HepG2 (cell line): ENCODE data around the gene SNAI1. TPM values are rescaled to one million over a fixed set of nuclear protein-coding genes. Genes with fewer than 3 reads are reported as not detected.

ENCODE experiments used
- ATAC-seq: fragments of 200-7000 bp; cut with Tn5 transposase; 3 replicates; pipeline ENCODE4 v1.9.1; 2020; ENCODE audit warnings: mild to moderate bottlenecking, moderate library complexity
- BruUV-seq: library from RNA; stranded (reverse); fragments of 400-500 nt; replicated peaks from 2 replicates; lab custom pipeline; 2021; lab: Mats Ljungman, UMichigan
- CTCF ChIA-PET: fragments of 300-600 bp; formaldehyde crosslinking; extraction: SDS; loops from one replicate; lab custom pipeline; 2021; ENCODE audit warnings: low total read pairs, inconsistent platforms, low intra/inter-chr PET ratio; lab: Yijun Ruan, JAX
- POLR2A ChIA-PET: fragments of 350-600 bp; sonication (Branson Sonifier 250); formaldehyde crosslinking; loops from one replicate; lab custom pipeline; 2020; ENCODE audit warnings: antibody characterized with exemption, inconsistent platforms; lab: Yijun Ruan, JAX
- DNase-seq: peaks from one replicate; pipeline ENCODE4 v3.0.0-alpha.2; 2015; ENCODE audit warnings: low spot score
- FAIRE-seq: peaks from 3 replicates; lab custom pipeline; 2011; peaks lifted over from hg19 to GRCh38; lab: Jason Lieb, UNC
- H2AFZ ChIP-seq: one replicate; pipeline ENCODE4 v1.6.1; 2011; ENCODE audit warnings: low read length, inconsistent platforms
- H3K27ac ChIP-seq: fragments of 300-600 bp; 3 replicates; pipeline ENCODE4 v1.8.0; 2011; ENCODE audit warnings: mixed run types, mild to moderate bottlenecking, mixed read lengths, low read length, inconsistent platforms; ENCODE audit not compliant: insufficient read depth; ENCODE audit errors: extremely low read length
- H3K27me3 ChIP-seq, 2 experiments: fragments of 200-600 bp in 1 of 2; 2 replicates in 1 of 2; 3 replicates in 1 of 2; pipeline versions ENCODE4 v1.6.0 to v1.8.0; 2011; ENCODE audit warnings: low read length in 2 of 2, mild to moderate bottlenecking in 2 of 2, moderate library complexity in 2 of 2, inconsistent platforms in 1 of 2; ENCODE audit not compliant: insufficient read depth in 2 of 2, control insufficient read depth in 1 of 2
- H3K36me3 ChIP-seq, 2 experiments: fragments of 200-600 bp in 1 of 2; replicated peaks in 1 of 2; 2 replicates in 1 of 2; 3 replicates in 1 of 2; pipeline versions ENCODE4 v1.5.1 to v1.8.0; 2011; ENCODE audit warnings: low read length in 2 of 2, inconsistent platforms in 1 of 2; ENCODE audit not compliant: insufficient read depth in 2 of 2, control insufficient read depth in 1 of 2
- H3K4me1 ChIP-seq: 2 replicates; pipeline ENCODE4 v1.5.1; 2012; ENCODE audit warnings: low read length, inconsistent platforms; ENCODE audit not compliant: insufficient read depth
- H3K4me2 ChIP-seq: 2 replicates; pipeline ENCODE4 v1.6.0; 2011; ENCODE audit warnings: low read depth, low read length, inconsistent platforms
- H3K4me3 ChIP-seq, 3 experiments: fragments of 200-600 bp in 1 of 3; sonication (generic), shearing (Covaris generic) in 1 of 3; replicated peaks in 1 of 3; 2 replicates each; pipeline ENCODE4 v1.5.1; 2011 to 2016; ENCODE audit warnings: low read length in 3 of 3, inconsistent platforms in 2 of 3, low read depth in 2 of 3, mild to moderate bottlenecking in 2 of 3, control low read depth in 1 of 3, mixed read lengths in 1 of 3; ENCODE audit not compliant: insufficient read depth in 1 of 3
- H3K79me2 ChIP-seq: one replicate; pipeline ENCODE4 v1.6.1; 2011; ENCODE audit warnings: low read length, inconsistent platforms; ENCODE audit not compliant: insufficient read depth
- H3K9ac ChIP-seq: 2 replicates; pipeline ENCODE4 v1.6.0; 2011; ENCODE audit warnings: mild to moderate bottlenecking, low read depth, low read length, inconsistent platforms; ENCODE audit not compliant: insufficient read depth
- H3K9me3 ChIP-seq: 2 replicates; pipeline ENCODE4 v1.5.1; 2012; ENCODE audit warnings: mild to moderate bottlenecking, low read length
- H4K20me1 ChIP-seq: 2 replicates; pipeline ENCODE4 v1.6.0; 2011; ENCODE audit warnings: inconsistent platforms, mild to moderate bottlenecking, low read length, moderate library complexity; ENCODE audit not compliant: insufficient read depth
- AGO1 ChIP-seq: fragments of 200-400 bp; formaldehyde crosslinking; IDR thresholded peaks from 2 replicates; pipeline ENCODE4 v1.6.1; 2017; ENCODE audit warnings: mild to moderate bottlenecking, low read depth, low read length, moderate library complexity; ENCODE audit not compliant: poor library complexity, severe bottlenecking
- MBNL3 ChIP-seq: fragments of 250-450 bp; sonication (Bioruptor Pico); conservative IDR thresholded peaks from 2 replicates; pipeline ENCODE4 v1.8.0; 2022; ENCODE audit warnings: mild to moderate bottlenecking, inconsistent platforms
- ZNF383 ChIP-seq: sonication (generic); formaldehyde crosslinking; IDR thresholded peaks from 2 replicates; pipeline ENCODE4 v1.4.0; 2020; ENCODE audit warnings: missing genetic modification reagents, mild to moderate bottlenecking, borderline replicate concordance
- WGBS: methylation state at CpG from one replicate; pipeline ENCODE4 v1.1.6; 2017; ENCODE audit warnings: low lambda C conversion rate; 5-methylcytosine and 5-hydroxymethylcytosine counted together
- in situ Hi-C: cut with HindIII; loops from 2 replicates; pipeline ENCODE4 v1.10.0; 2017; ENCODE audit warnings: low pct_unique_long_range_greater_than_20kb; ENCODE audit not compliant: extremely low pct_ligation_motif_present
- intact Hi-C: fragments of 100-400 bp; cut with micrococcal nuclease; formaldehyde crosslinking; loops from one replicate; pipeline ENCODE4 v1.10.0; 2022; ENCODE audit not compliant: unreplicated experiment
- polyA plus RNA-seq, 8 experiments: library from polyadenylated mRNA; depleted of rRNA in 3 of 8; stranded (reverse) in 7 of 8; unstranded in 1 of 8; fragments of >200 nt; fragmentation: Illumina TruSeq in 4 of 8; extraction: Trizol in 4 of 8; gene quantifications; 2 replicates each; pipeline versions ENCODE4 v1.2.1 to v1.2.3, GENCODE V29; 2011 to 2016; ENCODE audit warnings: low read depth in 4 of 8, missing spikeins in 1 of 8, mixed read lengths in 1 of 8; ENCODE audit not compliant: insufficient read depth in 1 of 8
- total RNA-seq, 5 experiments: library from RNA; depleted of rRNA; stranded (reverse); fragments of >200 nt; fragmentation: Illumina TruSeq; extraction: Trizol; gene quantifications; 2 replicates each; pipeline ENCODE4 v1.2.3, GENCODE V29; 2016; ENCODE audit warnings: low read depth in 1 of 5
- TF ChIP-seq, protein P1 (sequence below): sonication (generic); formaldehyde crosslinking; IDR thresholded peaks from 2 replicates; pipeline ENCODE4 v1.4.0; 2020; ENCODE audit warnings: missing genetic modification reagents
- TF ChIP-seq, protein P2 (sequence below): sonication (generic); formaldehyde crosslinking; IDR thresholded peaks from 2 replicates; pipeline ENCODE4 v1.8.0; 2023; ENCODE audit warnings: mild to moderate bottlenecking, missing genetic modification reagents

The SNAI1 gene
- total and polyA plus RNA-seq, 2 of the 13 experiments (the other 11 are each of a cell fraction or from before 2014, with no cell fraction given): 1.3 to 1.4 TPM

DNA sequence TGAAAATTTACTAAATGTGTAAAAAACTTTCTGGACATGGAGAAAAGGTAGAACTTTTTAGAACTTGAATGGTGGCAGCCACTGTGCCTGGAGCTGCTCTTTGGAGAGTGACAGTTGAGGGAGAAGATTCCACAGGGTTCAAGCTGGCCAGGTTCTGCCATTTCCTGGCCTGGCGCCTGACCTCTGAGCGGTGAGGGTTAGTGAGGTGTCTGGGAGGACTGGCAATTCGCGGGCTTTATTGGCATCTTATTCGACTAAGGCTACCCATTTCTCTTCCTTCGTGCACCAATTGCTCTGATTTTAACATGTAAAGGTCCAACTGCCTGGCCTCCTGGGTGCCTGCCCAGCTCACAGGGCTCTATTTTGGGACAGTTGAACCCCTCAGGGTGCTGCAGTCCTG, 2.4 kb downstream of the SNAI1 start:
- H4K20me1 ChIP-seq: no peaks in the 10 kb centered on the region
- DNase-seq: no peak
- no peaks in the 10 kb centered on the region for H3K79me2 ChIP-seq
- H3K27me3 ChIP-seq: peaks cover 5 to 24% of the 10 kb centered on the region in 2 experiments
- no peak overlapping the region for H3K4me3 ChIP-seq
- POLR2A ChIA-PET: interaction anchor here (0.5 to 6.8 kb wide), 2 partner anchors 32 to 85 kb away, joined by 3 to 58 read pairs; no protein-coding TSS in a partner anchor
- in situ Hi-C loops (no loop called here), intact Hi-C loops (no loop called here)
- TF ChIP-seq, protein P1, sequence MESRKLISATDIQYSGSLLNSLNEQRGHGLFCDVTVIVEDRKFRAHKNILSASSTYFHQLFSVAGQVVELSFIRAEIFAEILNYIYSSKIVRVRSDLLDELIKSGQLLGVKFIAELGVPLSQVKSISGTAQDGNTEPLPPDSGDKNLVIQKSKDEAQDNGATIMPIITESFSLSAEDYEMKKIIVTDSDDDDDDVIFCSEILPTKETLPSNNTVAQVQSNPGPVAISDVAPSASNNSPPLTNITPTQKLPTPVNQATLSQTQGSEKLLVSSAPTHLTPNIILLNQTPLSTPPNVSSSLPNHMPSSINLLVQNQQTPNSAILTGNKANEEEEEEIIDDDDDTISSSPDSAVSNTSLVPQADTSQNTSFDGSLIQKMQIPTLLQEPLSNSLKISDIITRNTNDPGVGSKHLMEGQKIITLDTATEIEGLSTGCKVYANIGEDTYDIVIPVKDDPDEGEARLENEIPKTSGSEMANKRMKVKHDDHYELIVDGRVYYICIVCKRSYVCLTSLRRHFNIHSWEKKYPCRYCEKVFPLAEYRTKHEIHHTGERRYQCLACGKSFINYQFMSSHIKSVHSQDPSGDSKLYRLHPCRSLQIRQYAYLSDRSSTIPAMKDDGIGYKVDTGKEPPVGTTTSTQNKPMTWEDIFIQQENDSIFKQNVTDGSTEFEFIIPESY (CRISPR knock-in tag): peak; percentile 89
- TF ChIP-seq MBNL3: no peak
- peaks cover 70% of the 10 kb centered on the region for H3K4me1 ChIP-seq
- no peak overlapping the region for H3K9ac ChIP-seq
- no TSS peak for BruUV-seq
- H3K4me2 ChIP-seq: peak overlapping the region; percentile 2; the same call in 1 of the 2 replicates
- FAIRE-seq: no peak
- H3K36me3 ChIP-seq: no peaks in the 10 kb centered on the region; a peak in 2 of 5 replicates
- CTCF ChIA-PET: no interaction called here
- ATAC-seq: no peak
- 93% methylated on average over 6 of the region's 6 CpGs for WGBS
- no peak overlapping the region for H3K27ac ChIP-seq
- H2AFZ ChIP-seq: no peak overlapping the region
- H3K9me3 ChIP-seq: no peaks in the 10 kb centered on the region

DNA sequence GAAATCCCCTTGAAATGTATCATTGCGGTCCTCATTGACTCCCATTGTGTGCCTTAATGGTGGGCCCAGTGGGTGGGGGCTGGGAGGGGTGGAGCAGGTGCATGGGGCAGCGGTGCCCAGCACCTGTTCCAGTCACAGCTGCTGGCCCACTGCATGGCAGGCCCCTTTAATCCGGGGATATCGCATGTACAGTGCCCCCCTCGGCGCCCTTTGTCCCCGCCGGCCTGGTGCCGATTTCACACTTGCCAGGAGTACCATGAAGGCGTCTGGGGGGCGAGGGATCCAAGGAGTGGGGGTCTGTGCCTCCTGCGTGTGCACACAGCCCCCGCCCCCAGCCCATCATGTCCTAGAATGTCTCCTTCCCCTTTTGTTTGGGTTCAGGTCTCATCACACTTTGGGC, 2.8 kb downstream of the SNAI1 start:
- WGBS: 93% methylated on average over 13 of the region's 13 CpGs
- DNase-seq: no peak
- Histone ChIP-seq H3K79me2 (no peaks in the 10 kb centered on the region), H3K4me2 (peak overlapping the region; percentile 2; the same call in 1 of the 2 replicates), H3K4me1 (peaks cover 70% of the 10 kb centered on the region), H3K27me3 (peaks cover 8 to 24% of the 10 kb centered on the region in 2 experiments), H4K20me1 (no peaks in the 10 kb centered on the region), H3K36me3 (no peaks in the 10 kb centered on the region; a peak in 2 of 5 replicates), H3K27ac (no peak overlapping the region), H2AFZ (no peak overlapping the region), H3K9ac (no peak overlapping the region), H3K4me3 (no peak overlapping the region), H3K9me3 (no peaks in the 10 kb centered on the region)
- TF ChIP-seq ZNF383: no peak
- TF ChIP-seq AGO1: peak; percentile 88
- TF ChIP-seq, protein P2, sequence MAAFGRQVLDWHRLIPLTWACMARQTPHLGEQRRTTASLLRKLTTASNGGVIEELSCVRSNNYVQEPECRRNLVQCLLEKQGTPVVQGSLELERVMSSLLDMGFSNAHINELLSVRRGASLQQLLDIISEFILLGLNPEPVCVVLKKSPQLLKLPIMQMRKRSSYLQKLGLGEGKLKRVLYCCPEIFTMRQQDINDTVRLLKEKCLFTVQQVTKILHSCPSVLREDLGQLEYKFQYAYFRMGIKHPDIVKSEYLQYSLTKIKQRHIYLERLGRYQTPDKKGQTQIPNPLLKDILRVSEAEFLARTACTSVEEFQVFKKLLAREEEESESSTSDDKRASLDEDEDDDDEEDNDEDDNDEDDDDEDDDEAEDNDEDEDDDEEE (CRISPR knock-in tag): no peak
- no peak for FAIRE-seq
- in situ Hi-C loops: no loop called here
- BruUV-seq: no TSS peak
- intact Hi-C loops: no loop called here
- no peak for ATAC-seq
- CTCF ChIA-PET: no interaction called here
- POLR2A ChIA-PET: interaction anchor here (0.5 to 1.1 kb wide), 2 partner anchors 30 to 31 kb away, joined by 3 read pairs; no protein-coding TSS in a partner anchor
